KBM-7 (cell line): Measurements from ENCODE around the gene EIF4G2.

Source experiments
- DNase-seq: peaks from one replicate; pipeline ENCODE4 v3.0.0-alpha.2; 2015
- in situ Hi-C: fragments of 300-500 bp; cut with MboI; formaldehyde crosslinking; loops from 2 replicates; pipeline ENCODE4 v1.14.3; 2020; ENCODE audit warnings: low sequenced_read_pairs, low pct_unique_long_range_greater_than_20kb, mixed read lengths

Gene EIF4G2

GRCh38 chr11:10747733-10748132 lies 61.0 kb downstream of the EIF4G2 start:
- DNase-seq = no peak
- in situ Hi-C loops = loop anchor here (25.0 kb wide), 1 partner anchor 110 kb away; no protein-coding TSS in a partner anchor
